ENCODE measurements around the gene ST6GAL1.

GRCh38 chr3:186974824-186975313 is 44.5 kb downstream of the ST6GAL1 start:
- TF ChIP-seq CTCF (IDR thresholded peaks at IDR 0.05) (no peak), ZFX (IDR thresholded peaks at IDR 0.05; ENCODE audit: borderline replicate concordance) (no peak)
